GM21367 (cell line): ENCODE results near the gene DOHH.

Experiments
- ATAC-seq: cut with Tn5 transposase; IDR thresholded peaks from one replicate; pipeline ENCODE4 v1.9.1; 2021; ENCODE audit not compliant: unreplicated experiment

Gene DOHH

GRCh38 chr19:3500429-3501101, at the start of gene DOHH:
Gene DOHH, minus strand, starts transcription at chr19:3500674. Its CDS starts 3,860 bp downstream, at chr19:3496814.
- ATAC-seq = peak; percentile 63

GRCh38 chr19:3549816-3550215, 49.3 kb upstream of the DOHH start:
- ATAC-seq = no peak

GRCh38 chr19:3548606-3549005, 48.1 kb upstream of the DOHH start:
- no peak for ATAC-seq

GRCh38 chr19:3547767-3548282, 47.4 kb upstream of the DOHH start:
- no peak for ATAC-seq

- ATAC-seq = no peak
Observed at GRCh38 chr19:3547301-3547731, 46.8 kb upstream of the DOHH start.

- no peak for ATAC-seq
Observed at GRCh38 chr19:3546119-3546518, 45.6 kb upstream of the DOHH start.

- no peak for ATAC-seq
Observed at GRCh38 chr19:3545669-3546034, 45.2 kb upstream of the DOHH start.

- ATAC-seq = no peak
Observed at GRCh38 chr19:3544742-3545668, 44.5 kb upstream of the DOHH start.

GRCh38 chr19:3544058-3544376, 43.5 kb upstream of the DOHH start:
- ATAC-seq = no peak

- ATAC-seq = no peak
Observed at GRCh38 chr19:3543150-3544057, 42.9 kb upstream of the DOHH start.

GRCh38 chr19:3539756-3540118, 39.3 kb upstream of the DOHH start:
- ATAC-seq = no peak

GRCh38 chr19:3538965-3539755, 38.7 kb upstream of the DOHH start, which contains the start of gene TEKTIP1:
Gene TEKTIP1, plus strand, starts transcription at chr19:3539174. Its CDS starts 4 bp downstream, at chr19:3539178.
- ATAC-seq = no peak

- ATAC-seq = no peak
Observed at GRCh38 chr19:3538258-3538929, 37.9 kb upstream of the DOHH start.

- ATAC-seq = no peak
Observed at GRCh38 chr19:3537438-3538240, 37.2 kb upstream of the DOHH start.

- ATAC-seq = no peak
Observed at GRCh38 chr19:3537101-3537437, 36.6 kb upstream of the DOHH start.

GRCh38 chr19:3536429-3537100, 36.1 kb upstream of the DOHH start:
- no peak for ATAC-seq

- no peak for ATAC-seq
Observed at GRCh38 chr19:3535981-3536380, 35.5 kb upstream of the DOHH start.

GRCh38 chr19:3535563-3535965, 35.1 kb upstream of the DOHH start:
- no peak for ATAC-seq

- ATAC-seq = no peak
Observed at GRCh38 chr19:3535235-3535535, 34.7 kb upstream of the DOHH start.
